Stimulated activated CD4-positive, alpha-beta T cell treated with anti-CD3 and anti-CD28 coated beads, Interleukin-4, amount 100 ng/mL, for 24 hours (primary cell): Measurements from ENCODE around the gene DUS1L.

Experiments used
- DNase-seq: peaks from one replicate; pipeline ENCODE4 v3.0.0-alpha.2; 2020

Gene DUS1L

GRCh38 chr17:82055023-82055964, 10.3 kb downstream of the DUS1L start:
- DNase-seq: no peak

- no peak for DNase-seq
These were observed 11.1 kb downstream of the DUS1L start for GRCh38 chr17:82054351-82055022.

- no peak for DNase-seq
These were observed 11.9 kb downstream of the DUS1L start for GRCh38 chr17:82053556-82054263.

- DNase-seq: no peak
These were observed 12.5 kb downstream of the DUS1L start for GRCh38 chr17:82053130-82053529.

GRCh38 chr17:82052638-82053059, 13.0 kb downstream of the DUS1L start:
- no peak for DNase-seq

- peak; percentile 84 for DNase-seq
These were observed 13.6 kb downstream of the DUS1L start, which contains the start of the genes GPS1 and RFNG for GRCh38 chr17:82051776-82052637. GPS1 (plus strand) TSS chr17:82051898; CDS start chr17:82051932, 34 bp downstream. RFNG (minus strand) TSS chr17:82051811; CDS start chr17:82051766, 45 bp downstream.

GRCh38 chr17:82050761-82051641, 14.6 kb downstream of the DUS1L start:
- no peak for DNase-seq

GRCh38 chr17:82050152-82050760, 15.3 kb downstream of the DUS1L start:
- no peak for DNase-seq

- no peak for DNase-seq
These were observed 16.1 kb downstream of the DUS1L start for GRCh38 chr17:82049521-82049971.

- DNase-seq: no peak
These were observed 16.5 kb downstream of the DUS1L start for GRCh38 chr17:82049106-82049505.

GRCh38 chr17:82048571-82048971, 17.0 kb downstream of the DUS1L start:
- DNase-seq: no peak

GRCh38 chr17:82047914-82048570, 17.6 kb downstream of the DUS1L start:
- DNase-seq: no peak

- no peak for DNase-seq
These were observed 18.2 kb downstream of the DUS1L start for GRCh38 chr17:82047379-82047778.

- no peak for DNase-seq
These were observed 18.7 kb downstream of the DUS1L start for GRCh38 chr17:82046903-82047302.

- no peak for DNase-seq
These were observed 19.6 kb downstream of the DUS1L start for GRCh38 chr17:82045936-82046484.

- no peak for DNase-seq
These were observed 22.1 kb downstream of the DUS1L start for GRCh38 chr17:82043507-82043906.

- no peak for DNase-seq
These were observed 23.0 kb downstream of the DUS1L start for GRCh38 chr17:82042649-82043048.

GRCh38 chr17:82041144-82041814, 24.3 kb downstream of the DUS1L start:
- DNase-seq: no peak

GRCh38 chr17:82039695-82040299, 25.8 kb downstream of the DUS1L start:
- DNase-seq: no peak
